Mucosa of stomach (tissue), 1 donor: ENCODE measurements around the gene SLC26A1.

Experiments used
- H3K27me3 ChIP-seq: one replicate; pipeline ENCODE4 v1.7.0; 2013; ENCODE audit warnings: mild to moderate bottlenecking, low read length; ENCODE audit not compliant: control insufficient read depth, insufficient read depth
- H3K36me3 ChIP-seq: one replicate; pipeline ENCODE4 v1.7.0; 2013; ENCODE audit warnings: low read length; ENCODE audit not compliant: control insufficient read depth, insufficient read depth
- H3K4me1 ChIP-seq: one replicate; pipeline ENCODE4 v1.7.0; 2013; ENCODE audit warnings: mild to moderate bottlenecking, low read length; ENCODE audit not compliant: control insufficient read depth, insufficient read depth
- H3K4me3 ChIP-seq: one replicate; pipeline ENCODE4 v1.7.0; 2013; ENCODE audit warnings: low read length
- H3K9ac ChIP-seq: one replicate; pipeline ENCODE4 v1.7.0; 2013; ENCODE audit warnings: mild to moderate bottlenecking, low read length, moderate library complexity
- H3K9me3 ChIP-seq: one replicate; pipeline ENCODE4 v1.7.0; 2013; ENCODE audit warnings: mild to moderate bottlenecking, low read length, moderate library complexity; ENCODE audit not compliant: control insufficient read depth
- donor health status: Pancreatic carcinoma.

Gene SLC26A1

GRCh38 chr4:1024882-1025545 is 31.8 kb upstream of the SLC26A1 start:
- peaks cover 26% of the 10 kb centered on the region for H3K4me1 ChIP-seq
- H3K9me3 ChIP-seq, result no peaks in the 10 kb centered on the region
- H3K36me3 ChIP-seq, result no peaks in the 10 kb centered on the region
- H3K4me3 ChIP-seq, result no peak overlapping the region
- H3K9ac ChIP-seq, result no peak overlapping the region
- H3K27me3 ChIP-seq, result peaks cover 26% of the 10 kb centered on the region

DNA sequence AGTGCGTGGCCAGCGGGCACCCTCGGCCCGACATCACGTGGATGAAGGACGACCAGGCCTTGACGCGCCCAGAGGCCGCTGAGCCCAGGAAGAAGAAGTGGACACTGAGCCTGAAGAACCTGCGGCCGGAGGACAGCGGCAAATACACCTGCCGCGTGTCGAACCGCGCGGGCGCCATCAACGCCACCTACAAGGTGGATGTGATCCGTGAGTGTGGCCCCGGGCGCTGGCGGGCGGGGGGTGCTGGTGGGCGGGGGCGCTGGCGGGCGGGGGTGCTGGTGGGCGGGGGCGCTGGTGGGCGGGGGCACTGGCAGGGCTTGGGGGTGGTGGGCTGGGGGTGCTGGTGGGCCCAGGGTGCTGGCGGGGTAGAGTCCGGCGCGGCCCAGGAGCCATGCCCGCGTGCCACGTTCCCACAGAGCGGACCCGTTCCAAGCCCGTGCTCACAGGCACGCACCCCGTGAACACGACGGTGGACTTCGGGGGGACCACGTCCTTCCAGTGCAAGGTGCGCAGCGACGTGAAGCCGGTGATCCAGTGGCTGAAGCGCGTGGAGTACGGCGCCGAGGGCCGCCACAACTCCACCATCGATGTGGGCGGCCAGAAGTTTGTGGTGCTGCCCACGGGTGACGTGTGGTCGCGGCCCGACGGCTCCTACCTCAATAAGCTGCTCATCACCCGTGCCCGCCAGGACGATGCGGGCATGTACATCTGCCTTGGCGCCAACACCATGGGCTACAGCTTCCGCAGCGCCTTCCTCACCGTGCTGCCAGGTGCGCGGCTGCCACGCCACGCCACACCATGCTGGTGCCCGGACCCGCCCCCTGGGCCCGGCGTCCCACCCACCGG is 30.9 kb upstream of the SLC26A1 start:
- H3K4me1 ChIP-seq, result peaks cover 18% of the 10 kb centered on the region
- no peak overlapping the region for H3K9ac ChIP-seq
- peaks cover 19% of the 10 kb centered on the region for H3K27me3 ChIP-seq
- H3K4me3 ChIP-seq, result no peak overlapping the region
- H3K36me3 ChIP-seq, result no peaks in the 10 kb centered on the region
- no peaks in the 10 kb centered on the region for H3K9me3 ChIP-seq

DNA sequence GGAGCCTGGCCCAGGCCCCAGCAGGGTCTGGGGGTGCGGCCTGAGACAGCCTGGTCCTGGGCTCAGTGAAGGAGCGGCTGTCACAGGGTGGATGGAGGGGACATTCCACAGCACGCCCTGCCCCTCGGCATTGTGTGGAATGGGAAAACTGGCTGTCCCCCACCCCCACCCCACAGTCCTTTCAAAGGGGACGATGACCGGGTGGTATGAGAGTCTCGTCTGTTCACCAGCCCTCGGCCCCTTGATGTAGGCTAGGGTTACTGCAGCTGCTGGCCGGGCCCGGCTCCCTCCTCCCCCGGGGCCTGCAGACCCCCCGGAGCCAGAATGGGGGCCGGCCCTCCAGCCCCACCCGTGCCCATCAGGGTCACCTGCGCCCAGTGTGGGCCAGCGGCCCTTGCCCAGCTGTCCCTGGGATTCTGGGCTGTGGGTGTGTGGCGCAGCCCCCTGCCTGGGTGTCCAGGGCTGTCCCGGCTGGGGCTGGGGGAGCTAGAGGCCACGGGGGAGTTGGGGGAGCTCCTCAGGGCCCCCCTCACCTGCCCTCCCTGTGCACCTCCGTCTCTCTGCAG is 30.0 kb upstream of the SLC26A1 start:
- Histone ChIP-seq H3K9ac (no peak overlapping the region), H3K27me3 (peaks cover 9% of the 10 kb centered on the region), H3K36me3 (no peaks in the 10 kb centered on the region), H3K4me3 (no peak overlapping the region), H3K9me3 (no peaks in the 10 kb centered on the region), H3K4me1 (peaks cover 15% of the 10 kb centered on the region)

- H3K36me3 ChIP-seq, result no peaks in the 10 kb centered on the region
- no peak overlapping the region for H3K9ac ChIP-seq
- no peak overlapping the region for H3K4me3 ChIP-seq
- peaks cover 5% of the 10 kb centered on the region for H3K27me3 ChIP-seq
- H3K4me1 ChIP-seq, result peaks cover 15% of the 10 kb centered on the region
- no peaks in the 10 kb centered on the region for H3K9me3 ChIP-seq
Measured at GRCh38 chr4:1022739-1023066, 29.5 kb upstream of the SLC26A1 start.

- H3K9me3 ChIP-seq, result no peaks in the 10 kb centered on the region
Measured at GRCh38 chr4:1022051-1022738, 29.0 kb upstream of the SLC26A1 start.

GRCh38 chr4:1021386-1022050 is 28.3 kb upstream of the SLC26A1 start:
- Histone ChIP-seq H3K9me3 (no peaks in the 10 kb centered on the region), H3K4me1 (peaks cover 15% of the 10 kb centered on the region), H3K36me3 (no peaks in the 10 kb centered on the region), H3K27me3 (peaks cover 3% of the 10 kb centered on the region), H3K9ac (no peak overlapping the region), H3K4me3 (no peak overlapping the region)

More at GRCh38 chr4:1022051-1022738, 29.0 kb upstream of the SLC26A1 start:
- no peak overlapping the region for H3K9ac ChIP-seq
- peaks cover 15% of the 10 kb centered on the region for H3K4me1 ChIP-seq
- H3K27me3 ChIP-seq, result peaks cover 3% of the 10 kb centered on the region
- no peaks in the 10 kb centered on the region for H3K36me3 ChIP-seq
- no peak overlapping the region for H3K4me3 ChIP-seq

GRCh38 chr4:1019729-1020470 is 26.7 kb upstream of the SLC26A1 start:
- peaks cover 14% of the 10 kb centered on the region for H3K4me1 ChIP-seq
- no peaks in the 10 kb centered on the region for H3K9me3 ChIP-seq
- no peak overlapping the region for H3K4me3 ChIP-seq
- no peaks in the 10 kb centered on the region for H3K36me3 ChIP-seq
- no peak overlapping the region for H3K9ac ChIP-seq
- peaks cover 3% of the 10 kb centered on the region for H3K27me3 ChIP-seq

DNA sequence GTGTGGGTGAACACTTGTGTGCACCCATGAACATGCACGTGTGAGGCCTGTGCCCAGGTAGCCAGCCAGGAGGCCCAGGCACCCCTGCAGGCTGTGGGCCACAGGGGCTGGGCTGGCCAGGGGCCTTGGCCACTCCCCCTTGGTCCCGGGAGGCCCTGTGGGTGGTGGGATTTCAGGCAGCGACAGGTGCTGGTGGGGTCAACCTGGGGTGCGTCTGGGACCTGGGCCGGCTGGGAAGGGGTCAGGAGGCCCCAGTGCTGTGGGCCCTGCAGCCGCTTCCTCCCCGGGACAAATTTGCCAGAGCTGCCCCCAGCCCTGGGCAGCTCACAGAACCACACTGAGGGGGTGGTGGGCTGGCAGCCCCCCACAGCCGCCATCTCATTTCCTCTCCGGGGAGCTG is 26.1 kb upstream of the SLC26A1 start:
- Histone ChIP-seq H3K4me3 (no peak overlapping the region), H3K9me3 (no peaks in the 10 kb centered on the region), H3K27me3 (peaks cover 3% of the 10 kb centered on the region), H3K36me3 (no peaks in the 10 kb centered on the region), H3K9ac (no peak overlapping the region), H3K4me1 (peaks cover 10% of the 10 kb centered on the region)

DNA sequence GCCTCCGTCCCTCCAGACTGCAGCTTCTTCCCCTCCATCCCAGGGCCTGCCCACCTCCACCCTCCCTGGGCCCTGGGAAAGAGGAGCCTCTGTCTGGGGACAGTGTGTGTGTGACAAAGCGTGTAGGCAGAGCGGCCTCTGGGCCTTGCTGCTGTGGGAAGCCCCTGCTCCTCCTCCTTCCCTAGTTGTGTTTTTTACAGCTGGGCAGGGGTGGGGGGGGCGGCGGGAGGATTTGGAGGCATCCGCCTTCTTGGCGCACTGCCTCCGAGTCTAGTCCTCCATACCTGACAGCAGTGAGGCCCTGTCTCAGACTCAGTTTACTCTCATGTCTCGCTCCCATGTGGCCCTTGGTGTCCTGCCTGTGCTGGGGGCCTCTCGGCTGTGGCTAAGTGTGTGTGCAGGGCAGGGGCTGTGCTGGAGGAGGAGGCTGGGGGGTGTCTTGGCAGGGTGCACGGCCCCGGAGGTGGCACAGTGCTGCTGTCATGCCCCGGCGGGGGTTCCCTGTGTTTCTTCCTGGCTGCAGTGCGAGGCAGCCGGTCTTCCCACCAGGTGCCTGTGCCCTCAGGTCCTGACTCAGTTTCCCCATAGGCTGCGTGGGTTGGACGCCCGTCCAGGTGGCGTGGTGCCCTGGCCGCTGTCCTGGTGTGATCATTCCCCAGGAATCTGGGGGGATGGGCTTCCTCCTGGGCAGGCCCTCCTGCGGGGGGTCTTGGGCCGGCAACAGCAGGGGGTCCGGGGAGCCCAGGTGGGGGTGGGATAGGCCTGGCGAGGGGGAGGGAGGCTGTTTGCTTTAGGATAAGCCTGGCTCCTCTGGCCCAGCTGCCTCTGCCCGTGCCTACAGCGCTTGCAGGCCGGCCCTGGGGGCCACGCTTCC is 25.2 kb upstream of the SLC26A1 start:
- Histone ChIP-seq H3K27me3 (peaks cover 3% of the 10 kb centered on the region), H3K4me1 (peaks cover 10% of the 10 kb centered on the region), H3K9ac (no peak overlapping the region)

DNA sequence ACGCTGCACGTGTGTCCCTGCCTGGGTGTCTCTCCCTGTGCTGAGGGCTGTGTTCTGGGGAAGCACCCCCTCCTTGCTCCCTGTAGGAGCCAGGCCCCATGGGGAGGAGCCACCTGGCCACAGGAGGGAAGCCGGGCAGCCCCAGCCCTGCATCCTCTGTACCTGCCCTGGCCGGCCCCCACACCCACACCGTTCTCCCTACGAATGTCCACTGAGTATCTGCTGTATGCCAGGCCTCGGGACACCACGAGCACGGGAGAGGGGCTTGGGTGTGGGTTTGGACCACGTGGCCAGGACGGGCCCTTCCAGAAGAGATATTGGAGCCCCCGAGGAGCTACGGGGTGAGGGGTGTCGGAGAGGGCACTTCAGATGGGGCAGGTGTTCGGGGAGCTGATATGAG is 24.5 kb upstream of the SLC26A1 start:
- Histone ChIP-seq H3K9me3 (no peaks in the 10 kb centered on the region), H3K36me3 (no peaks in the 10 kb centered on the region), H3K4me1 (peaks cover 9% of the 10 kb centered on the region), H3K4me3 (no peak overlapping the region), H3K27me3 (peaks cover 3% of the 10 kb centered on the region), H3K9ac (no peak overlapping the region)

More for the DNA sequence above, 25.2 kb upstream of the SLC26A1 start:
- Histone ChIP-seq H3K9me3 (no peaks in the 10 kb centered on the region), H3K36me3 (no peaks in the 10 kb centered on the region), H3K4me3 (no peak overlapping the region)
